H1 (cell line): ENCODE measurements around the gene SLCO4C1. TPM values are rescaled to one million over a fixed set of nuclear protein-coding genes. Genes with fewer than 3 reads are reported as not detected.

ENCODE experiments used
- BRCA1 ChIP-seq: IDR thresholded peaks from 2 replicates; pipeline ENCODE4 v1.6.1; 2012; ENCODE audit warnings: low read depth, low read length, improper control_type of control experiment
- HDAC2 ChIP-seq, 2 experiments: fragments of 300-600 bp in 1 of 2; sonication (generic) in 1 of 2; IDR thresholded peaks; 2 replicates each; pipeline ENCODE4 v1.6.1; 2011 to 2012; ENCODE audit warnings: low read depth in 2 of 2, low read length in 2 of 2, mild to moderate bottlenecking in 2 of 2, moderate library complexity in 2 of 2, borderline replicate concordance in 1 of 2, inconsistent platforms in 1 of 2
- POLR2A ChIP-seq, 2 experiments: IDR thresholded peaks; 1 replicate in 1 of 2; 2 replicates in 1 of 2; pipeline ENCODE4 v1.6.1; 2011; ENCODE audit warnings: low read depth in 2 of 2, low read length in 2 of 2, mild to moderate bottlenecking in 2 of 2; ENCODE audit errors: control extremely low read depth in 1 of 2
- RAD21 ChIP-seq, 2 experiments: IDR thresholded peaks in 1 of 2; conservative IDR thresholded peaks in 1 of 2; 2 replicates each; pipeline ENCODE4 v1.6.1; 2011; ENCODE audit warnings: low read depth in 2 of 2, low read length in 2 of 2, improper control_type of control experiment in 1 of 2, inconsistent platforms in 1 of 2, mild to moderate bottlenecking in 1 of 2, moderate library complexity in 1 of 2
- polyA plus RNA-seq, 7 experiments: library from polyadenylated mRNA; depleted of rRNA in 3 of 7; stranded (reverse) in 5 of 7; unstranded in 2 of 7; fragments of >200 nt in 5 of 7; fragments of 200-250 nt in 2 of 7; gene quantifications; 1 replicate in 5 of 7; 2 replicates in 1 of 7; 4 replicates in 1 of 7; pipeline versions ENCODE4 v1.2.1 to v1.2.3, GENCODE V29; 2011 to 2013; ENCODE audit warnings: missing spikeins in 2 of 7, mixed read lengths in 2 of 7
- total RNA-seq: library from RNA; stranded (reverse); fragmentation: NEBNext Ultra II Directional; extraction: Animal tissue kit (Norgen Biotek cat#: 25700); gene quantifications from 2 replicates; pipeline ENCODE4 v1.2.1, GENCODE V29; 2021

SLCO4C1 gene
- total and polyA plus RNA-seq, 2 of the 8 experiments (the other 6 are each of a cell fraction or from before 2014, with no cell fraction given) = 1.3 to 4.9 TPM

DNA sequence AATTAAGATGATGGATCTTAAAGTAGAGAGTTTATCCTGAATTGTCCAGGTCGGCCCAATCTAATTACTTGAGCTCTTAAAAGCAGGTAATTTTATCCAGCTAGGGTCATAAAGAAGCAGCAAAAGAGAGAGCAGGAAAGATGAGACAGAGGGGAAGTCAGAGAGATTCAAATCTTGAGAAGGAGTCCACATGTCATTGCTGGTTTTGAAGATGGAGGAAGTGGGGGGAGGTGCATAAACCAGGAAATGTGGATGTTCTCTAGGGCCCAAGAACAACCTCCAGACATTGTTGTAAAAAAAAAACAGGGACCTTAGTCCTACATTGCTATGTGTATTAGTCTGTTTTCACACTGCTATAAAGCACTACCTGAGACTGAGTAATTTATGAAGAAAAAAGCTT, 66.4 kb downstream of the SLCO4C1 start (continued):
- TF ChIP-seq BRCA1 (no peak), POLR2A (IDR thresholded peaks at IDR 0.05; ENCODE audit: control extremely low read depth in 1 of 2, low read depth in 2 of 2, low read length in 2 of 2) (no peak), RAD21 (IDR thresholded peaks at IDR 0.05 in 1 of 2, conservative IDR thresholded peaks at IDR 0.05 in 1 of 2; ENCODE audit: low read depth in 2 of 2, low read length in 2 of 2) (no peak), HDAC2 (IDR thresholded peaks at IDR 0.05; ENCODE audit: borderline replicate concordance in 1 of 2, low read depth in 2 of 2, low read length in 2 of 2) (no peak)
